Karpas-422 (cell line): ENCODE data around the gene DEUP1. TPM values are rescaled to one million over a fixed set of nuclear protein-coding genes. Genes with fewer than 3 reads are reported as not detected.

Source experiments
- DNase-seq: peaks from one replicate; pipeline ENCODE4 v3.0.0-alpha.2; 2015
- H2AFZ ChIP-seq: fragments of 200-600 bp; sonication (generic); 2 replicates; pipeline ENCODE4 v1.6.1; 2014; ENCODE audit warnings: antibody characterized with exemption, low read length, mixed read lengths
- H3K27ac ChIP-seq: fragments of 200-600 bp; sonication (generic); 2 replicates; pipeline ENCODE4 v1.5.1; 2014; ENCODE audit warnings: mild to moderate bottlenecking, low read length, moderate library complexity
- H3K27me3 ChIP-seq: fragments of 200-600 bp; sonication (generic); 2 replicates; pipeline ENCODE4 v1.6.1; 2014; ENCODE audit warnings: low read length, mixed read lengths
- H3K36me3 ChIP-seq: fragments of 200-600 bp; sonication (generic); 2 replicates; pipeline ENCODE4 v1.6.1; 2014; ENCODE audit warnings: low read length, mixed read lengths; ENCODE audit not compliant: insufficient read depth
- H3K4me1 ChIP-seq: fragments of 200-600 bp; sonication (generic); 2 replicates; pipeline ENCODE4 v1.6.1; 2014; ENCODE audit warnings: mild to moderate bottlenecking, low read length, mixed read lengths
- H3K4me2 ChIP-seq: fragments of 200-600 bp; sonication (generic); 2 replicates; pipeline ENCODE4 v1.6.1; 2014; ENCODE audit warnings: low read length, low read depth, mild to moderate bottlenecking; ENCODE audit not compliant: poor library complexity, severe bottlenecking
- H3K4me3 ChIP-seq: fragments of 200-600 bp; sonication (generic); 2 replicates; pipeline ENCODE4 v1.5.1; 2014; ENCODE audit warnings: mild to moderate bottlenecking, antibody characterized with exemption, low read length, mixed read lengths
- H3K79me2 ChIP-seq: fragments of 200-600 bp; sonication (generic); 2 replicates; pipeline ENCODE4 v1.6.1; 2014; ENCODE audit warnings: mild to moderate bottlenecking, low read length, mixed read lengths
- H3K9ac ChIP-seq: fragments of 200-600 bp; sonication (generic); 2 replicates; pipeline ENCODE4 v1.6.0; 2014; ENCODE audit warnings: low read length
- H3K9me2 ChIP-seq: fragments of 200-600 bp; sonication (generic), shearing (Covaris generic); replicated peaks from 2 replicates; pipeline ENCODE4 v1.6.0; 2014; ENCODE audit warnings: mild to moderate bottlenecking, low read length, moderate library complexity; ENCODE audit not compliant: insufficient read depth
- H3K9me3 ChIP-seq: fragments of 300-700, 200-600 bp; sonication (generic); 2 replicates; pipeline ENCODE4 v1.6.1; 2014; ENCODE audit warnings: low read length, mixed read lengths
- H4K20me1 ChIP-seq: fragments of 200-600 bp; sonication (generic); 2 replicates; pipeline ENCODE4 v1.6.1; 2014; ENCODE audit warnings: mild to moderate bottlenecking, antibody characterized with exemption, low read length, low read depth; ENCODE audit not compliant: insufficient read depth
- total RNA-seq: library from RNA; depleted of rRNA; stranded (reverse); fragments of >200 nt; shearing (Covaris generic); gene quantifications from 2 replicates; pipeline ENCODE4 v1.2.3, GENCODE V29; 2014; ENCODE audit warnings: low replicate concordance

The DEUP1 gene
- total RNA-seq, 1 experiment from 2014 or later = not detected

GRCh38 chr11:93468290-93468689, 137.7 kb downstream of the DEUP1 start:
- H3K4me1 ChIP-seq = no peaks in the 10 kb centered on the region
- H3K27ac ChIP-seq = no peak overlapping the region
- H3K4me2 ChIP-seq = no peak overlapping the region
- no peak overlapping the region for H3K9ac ChIP-seq
- H2AFZ ChIP-seq = no peak overlapping the region
- no peak for DNase-seq
- H3K79me2 ChIP-seq = no peaks in the 10 kb centered on the region
- H3K9me3 ChIP-seq = no peaks in the 10 kb centered on the region
- H4K20me1 ChIP-seq = no peaks in the 10 kb centered on the region
- H3K4me3 ChIP-seq = no peak overlapping the region
- H3K27me3 ChIP-seq = no peaks in the 10 kb centered on the region
- H3K36me3 ChIP-seq = no peaks in the 10 kb centered on the region
- H3K9me2 ChIP-seq = no peaks in the 10 kb centered on the region

GRCh38 chr11:93474123-93474522, 143.6 kb downstream of the DEUP1 start:
- Histone ChIP-seq H3K9me2 (no peaks in the 10 kb centered on the region), H4K20me1 (no peaks in the 10 kb centered on the region), H3K27ac (no peak overlapping the region), H3K36me3 (no peaks in the 10 kb centered on the region), H3K27me3 (no peaks in the 10 kb centered on the region), H3K9ac (no peak overlapping the region), H3K79me2 (no peaks in the 10 kb centered on the region), H3K4me2 (no peak overlapping the region), H3K4me3 (no peak overlapping the region), H3K4me1 (no peaks in the 10 kb centered on the region), H2AFZ (no peak overlapping the region), H3K9me3 (no peaks in the 10 kb centered on the region)
- no peak for DNase-seq

- no peaks in the 10 kb centered on the region for H3K4me1 ChIP-seq
- H2AFZ ChIP-seq = no peak overlapping the region
- H3K36me3 ChIP-seq = no peaks in the 10 kb centered on the region
- no peak overlapping the region for H3K4me2 ChIP-seq
- no peak overlapping the region for H3K9ac ChIP-seq
- no peaks in the 10 kb centered on the region for H3K27me3 ChIP-seq
- no peak overlapping the region for H3K27ac ChIP-seq
- H3K4me3 ChIP-seq = no peak overlapping the region
- no peaks in the 10 kb centered on the region for H4K20me1 ChIP-seq
- no peak for DNase-seq
- H3K9me2 ChIP-seq = no peaks in the 10 kb centered on the region
- H3K9me3 ChIP-seq = no peaks in the 10 kb centered on the region
- no peaks in the 10 kb centered on the region for H3K79me2 ChIP-seq
These were observed 146.3 kb downstream of the DEUP1 start for GRCh38 chr11:93476796-93477195.

- Histone ChIP-seq H3K36me3 (no peaks in the 10 kb centered on the region), H2AFZ (no peak overlapping the region), H3K9ac (no peak overlapping the region), H3K27ac (no peak overlapping the region), H3K9me3 (no peaks in the 10 kb centered on the region), H4K20me1 (no peaks in the 10 kb centered on the region), H3K9me2 (no peaks in the 10 kb centered on the region), H3K27me3 (no peaks in the 10 kb centered on the region), H3K79me2 (no peaks in the 10 kb centered on the region), H3K4me3 (no peak overlapping the region), H3K4me1 (no peaks in the 10 kb centered on the region), H3K4me2 (no peak overlapping the region)
- no peak for DNase-seq
These were observed 147.2 kb downstream of the DEUP1 start for GRCh38 chr11:93477684-93478234.

- H3K4me3 ChIP-seq = no peak overlapping the region
- no peak overlapping the region for H3K4me2 ChIP-seq
- no peaks in the 10 kb centered on the region for H3K79me2 ChIP-seq
- H3K9me2 ChIP-seq = no peaks in the 10 kb centered on the region
- DNase-seq = no peak
- no peaks in the 10 kb centered on the region for H3K4me1 ChIP-seq
- H3K27me3 ChIP-seq = no peaks in the 10 kb centered on the region
- H3K27ac ChIP-seq = no peak overlapping the region
- H3K9ac ChIP-seq = no peak overlapping the region
- H4K20me1 ChIP-seq = no peaks in the 10 kb centered on the region
- no peak overlapping the region for H2AFZ ChIP-seq
- H3K36me3 ChIP-seq = no peaks in the 10 kb centered on the region
- H3K9me3 ChIP-seq = no peaks in the 10 kb centered on the region
These were observed 148.3 kb downstream of the DEUP1 start for GRCh38 chr11:93478841-93479240.

GRCh38 chr11:93480256-93480655, 149.7 kb downstream of the DEUP1 start:
- no peak overlapping the region for H3K9ac ChIP-seq
- no peaks in the 10 kb centered on the region for H3K4me1 ChIP-seq
- no peak overlapping the region for H3K4me3 ChIP-seq
- H3K27ac ChIP-seq = no peak overlapping the region
- H3K36me3 ChIP-seq = no peaks in the 10 kb centered on the region
- H3K79me2 ChIP-seq = no peaks in the 10 kb centered on the region
- no peak overlapping the region for H3K4me2 ChIP-seq
- DNase-seq = no peak
- H3K9me2 ChIP-seq = no peaks in the 10 kb centered on the region
- H3K9me3 ChIP-seq = no peaks in the 10 kb centered on the region
- no peak overlapping the region for H2AFZ ChIP-seq
- H3K27me3 ChIP-seq = no peaks in the 10 kb centered on the region
- no peaks in the 10 kb centered on the region for H4K20me1 ChIP-seq

- Histone ChIP-seq H4K20me1 (no peaks in the 10 kb centered on the region), H3K27me3 (no peaks in the 10 kb centered on the region), H3K4me2 (no peak overlapping the region), H2AFZ (no peak overlapping the region), H3K27ac (no peak overlapping the region), H3K9me3 (no peaks in the 10 kb centered on the region), H3K36me3 (no peaks in the 10 kb centered on the region), H3K79me2 (no peaks in the 10 kb centered on the region), H3K9me2 (no peaks in the 10 kb centered on the region), H3K4me3 (no peak overlapping the region), H3K4me1 (no peaks in the 10 kb centered on the region), H3K9ac (no peak overlapping the region)
- no peak for DNase-seq
These were observed 150.2 kb downstream of the DEUP1 start for GRCh38 chr11:93480756-93481155.

- no peak overlapping the region for H3K4me3 ChIP-seq
- H3K9me2 ChIP-seq = no peaks in the 10 kb centered on the region
- no peak overlapping the region for H3K4me2 ChIP-seq
- H3K9me3 ChIP-seq = no peaks in the 10 kb centered on the region
- H3K4me1 ChIP-seq = no peaks in the 10 kb centered on the region
- H3K27me3 ChIP-seq = no peaks in the 10 kb centered on the region
- H3K79me2 ChIP-seq = no peaks in the 10 kb centered on the region
- H4K20me1 ChIP-seq = no peaks in the 10 kb centered on the region
- H2AFZ ChIP-seq = no peak overlapping the region
- no peak overlapping the region for H3K27ac ChIP-seq
- no peak for DNase-seq
- no peaks in the 10 kb centered on the region for H3K36me3 ChIP-seq
- no peak overlapping the region for H3K9ac ChIP-seq
These were observed 150.7 kb downstream of the DEUP1 start for GRCh38 chr11:93481279-93481678.

- Histone ChIP-seq H3K9me3 (no peaks in the 10 kb centered on the region), H3K4me2 (no peak overlapping the region), H3K4me3 (no peak overlapping the region), H3K27ac (no peak overlapping the region), H3K9me2 (no peaks in the 10 kb centered on the region), H4K20me1 (no peaks in the 10 kb centered on the region), H3K9ac (no peak overlapping the region), H2AFZ (no peak overlapping the region), H3K4me1 (no peaks in the 10 kb centered on the region), H3K79me2 (no peaks in the 10 kb centered on the region), H3K36me3 (no peaks in the 10 kb centered on the region), H3K27me3 (no peaks in the 10 kb centered on the region)
- no peak for DNase-seq
These were observed 151.2 kb downstream of the DEUP1 start for GRCh38 chr11:93481696-93482095.
